Muscle layer of duodenum (tissue), 2 donors: ENCODE measurements around the gene TTLL6.

ENCODE experiments used
- H3K27ac ChIP-seq: one replicate; pipeline ENCODE4 v1.7.0; 2013; ENCODE audit warnings: mild to moderate bottlenecking, low read length
- H3K27me3 ChIP-seq: one replicate; pipeline ENCODE4 v1.7.0; 2013; ENCODE audit warnings: low read depth, mild to moderate bottlenecking, control low read depth, low read length
- H3K36me3 ChIP-seq, 2 donors: one replicate each; pipeline ENCODE4 v1.7.0; 2013; ENCODE audit warnings: low read length in 2 of 2, control low read depth in 1 of 2, mild to moderate bottlenecking in 1 of 2; ENCODE audit not compliant: insufficient read depth in 2 of 2, control insufficient read depth in 1 of 2
- H3K4me1 ChIP-seq, 2 donors: one replicate each; pipeline ENCODE4 v1.7.0; 2013; ENCODE audit warnings: low read length in 2 of 2, mild to moderate bottlenecking in 2 of 2, control low read depth in 1 of 2, moderate library complexity in 1 of 2; ENCODE audit not compliant: insufficient read depth in 2 of 2, control insufficient read depth in 1 of 2
- H3K4me3 ChIP-seq, 2 donors: one replicate each; pipeline ENCODE4 v1.7.0; 2013; ENCODE audit warnings: low read length in 2 of 2, low read depth in 1 of 2, mild to moderate bottlenecking in 1 of 2
- H3K9me3 ChIP-seq, 2 donors: one replicate each; pipeline ENCODE4 v1.7.0; 2013; ENCODE audit warnings: low read length in 2 of 2, control low read depth in 1 of 2, mild to moderate bottlenecking in 1 of 2; ENCODE audit not compliant: control insufficient read depth in 1 of 2
- donor health status: healthy.

TTLL6 gene

DNA sequence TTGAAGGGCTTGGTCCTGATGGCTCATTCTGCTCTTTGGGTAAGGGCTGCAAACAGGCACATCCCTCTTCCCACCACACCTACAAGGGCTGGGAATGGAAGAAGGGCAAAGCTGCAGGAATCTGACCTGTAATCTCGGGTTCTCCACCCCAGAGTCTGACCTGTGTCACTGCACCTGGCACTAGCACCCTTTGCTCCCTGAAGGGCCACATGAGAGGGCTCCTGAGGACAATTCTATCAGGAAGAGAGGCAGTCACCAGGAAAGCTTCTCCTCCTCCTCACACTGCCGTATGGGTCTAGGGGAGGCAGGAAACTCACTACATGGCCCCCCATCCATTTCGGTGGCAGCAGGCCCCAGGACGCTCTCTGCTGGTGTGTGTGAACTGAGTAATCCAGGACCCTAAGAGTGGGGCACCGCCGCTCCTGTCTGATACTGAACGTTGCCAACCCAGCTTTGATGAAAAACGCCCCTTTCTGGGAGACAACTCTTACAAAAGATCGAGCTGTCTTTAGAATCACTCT, 26.4 kb downstream of the TTLL6 start:
- Histone ChIP-seq H3K36me3 (no peaks in the 10 kb centered on the region), H3K27ac (no peak overlapping the region), H3K4me1 (no peaks in the 10 kb centered on the region), H3K27me3 (no peaks in the 10 kb centered on the region), H3K4me3 (no peak overlapping the region), H3K9me3 (no peaks in the 10 kb centered on the region)

DNA sequence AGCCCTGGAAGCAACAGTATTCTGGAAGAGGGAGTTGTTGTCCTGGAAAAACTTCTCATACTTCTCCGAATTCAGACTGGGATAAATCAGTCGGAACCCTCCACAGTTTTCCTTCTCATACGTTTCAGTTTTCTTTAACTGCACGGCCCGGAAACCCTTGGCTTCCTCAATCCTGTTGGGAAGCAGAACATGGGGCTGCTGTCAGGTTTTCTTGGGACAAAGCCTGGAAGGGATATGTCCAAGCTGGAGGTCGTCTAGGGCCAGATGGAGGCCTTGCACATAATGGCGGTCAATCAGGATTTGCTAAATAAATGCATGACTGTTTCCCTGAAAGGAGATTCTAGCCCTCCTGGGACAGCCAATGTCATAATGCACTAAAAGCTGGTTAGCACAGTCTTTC, 29.2 kb downstream of the TTLL6 start:
- Histone ChIP-seq H3K9me3 (no peaks in the 10 kb centered on the region), H3K36me3 (no peaks in the 10 kb centered on the region), H3K4me3 (no peak overlapping the region), H3K27me3 (no peaks in the 10 kb centered on the region), H3K4me1 (no peaks in the 10 kb centered on the region), H3K27ac (no peak overlapping the region)

DNA sequence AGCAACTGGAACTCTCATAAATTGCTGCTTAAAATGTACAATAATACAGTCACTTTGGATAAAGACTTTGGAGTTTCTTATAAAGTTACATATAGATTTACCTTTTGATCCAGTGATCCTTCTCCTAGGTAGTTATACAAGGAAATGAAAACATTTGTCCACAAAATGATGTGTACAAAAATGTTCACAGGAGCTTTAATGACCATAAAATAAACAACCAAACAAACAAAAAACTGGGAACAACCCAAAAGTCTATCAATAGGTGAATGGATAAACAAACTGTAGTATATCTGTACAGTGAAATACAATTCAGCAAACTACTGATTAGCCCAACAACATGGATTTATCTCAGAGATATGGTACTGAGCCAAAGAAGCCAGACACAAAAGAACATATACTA, 37.6 kb downstream of the TTLL6 start:
- Histone ChIP-seq H3K36me3 (no peaks in the 10 kb centered on the region), H3K9me3 (no peaks in the 10 kb centered on the region), H3K4me1 (no peaks in the 10 kb centered on the region), H3K4me3 (no peak overlapping the region), H3K27me3 (no peaks in the 10 kb centered on the region), H3K27ac (no peak overlapping the region)

DNA sequence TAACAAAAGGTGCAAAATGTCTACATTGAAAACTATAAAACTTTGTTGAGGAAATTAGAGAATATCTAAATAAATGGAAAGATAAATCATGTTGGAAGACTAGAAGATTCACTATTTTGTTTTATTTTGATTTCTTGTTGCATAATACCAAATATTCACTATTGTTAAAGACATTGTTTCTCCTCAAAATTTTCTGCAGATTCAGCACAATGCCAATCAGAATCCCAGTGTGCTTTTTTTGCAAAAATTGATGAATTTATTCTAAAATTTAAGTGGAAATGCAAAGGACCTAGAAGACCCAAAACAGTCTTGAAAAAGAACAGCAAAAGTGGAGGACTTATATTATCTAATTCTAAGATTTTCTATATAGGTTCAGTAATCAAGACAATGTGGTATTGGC, 40.4 kb downstream of the TTLL6 start:
- no peaks in the 10 kb centered on the region for H3K36me3 ChIP-seq
- H3K9me3 ChIP-seq = no peaks in the 10 kb centered on the region
- H3K4me1 ChIP-seq = no peaks in the 10 kb centered on the region
- H3K27me3 ChIP-seq = no peaks in the 10 kb centered on the region
- H3K4me3 ChIP-seq = no peak overlapping the region
- no peak overlapping the region for H3K27ac ChIP-seq

DNA sequence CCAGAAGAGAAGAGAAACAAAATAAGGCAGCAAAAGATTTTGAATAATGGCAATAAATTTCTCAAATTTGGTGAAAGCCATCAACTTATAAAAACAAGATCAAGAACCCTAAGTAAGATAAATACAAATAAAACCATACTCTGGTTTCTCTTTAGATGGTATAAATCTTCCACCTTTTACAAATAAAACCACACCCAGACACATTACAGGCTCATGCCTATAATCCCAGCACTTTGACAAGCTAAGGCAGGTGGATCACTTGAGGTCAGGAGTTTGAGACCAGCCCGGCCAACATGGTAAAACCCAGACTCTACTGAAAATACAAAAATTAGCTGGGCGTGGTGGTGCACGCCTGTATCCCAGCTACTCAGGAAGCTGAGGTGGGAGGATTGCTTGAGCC, 43.8 kb downstream of the TTLL6 start:
- Histone ChIP-seq H3K4me3 (no peak overlapping the region), H3K4me1 (no peaks in the 10 kb centered on the region), H3K27ac (no peak overlapping the region), H3K27me3 (no peaks in the 10 kb centered on the region), H3K36me3 (no peaks in the 10 kb centered on the region), H3K9me3 (no peaks in the 10 kb centered on the region)

DNA sequence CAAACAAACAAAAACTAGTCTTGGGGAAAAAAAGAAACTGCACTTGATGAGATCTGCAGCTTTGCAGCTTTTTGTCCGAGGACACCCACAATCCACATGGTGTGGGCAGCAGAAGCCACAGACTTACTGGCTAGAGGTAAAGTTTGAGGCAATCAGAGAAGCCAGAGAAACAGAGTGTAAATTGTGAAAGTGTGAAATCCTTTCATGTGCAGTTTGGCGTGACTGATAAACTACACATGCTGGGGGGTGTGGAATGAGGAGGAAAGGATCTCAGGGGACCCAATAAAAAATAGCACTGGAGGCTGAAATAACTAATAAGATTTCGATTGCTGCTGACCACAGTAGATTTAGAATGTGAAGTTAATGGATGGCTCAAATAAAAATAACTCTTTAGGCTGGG, 46.1 kb downstream of the TTLL6 start:
- Histone ChIP-seq H3K9me3 (no peaks in the 10 kb centered on the region), H3K36me3 (no peaks in the 10 kb centered on the region), H3K4me1 (no peaks in the 10 kb centered on the region), H3K27me3 (no peaks in the 10 kb centered on the region), H3K27ac (no peak overlapping the region), H3K4me3 (no peak overlapping the region)

DNA sequence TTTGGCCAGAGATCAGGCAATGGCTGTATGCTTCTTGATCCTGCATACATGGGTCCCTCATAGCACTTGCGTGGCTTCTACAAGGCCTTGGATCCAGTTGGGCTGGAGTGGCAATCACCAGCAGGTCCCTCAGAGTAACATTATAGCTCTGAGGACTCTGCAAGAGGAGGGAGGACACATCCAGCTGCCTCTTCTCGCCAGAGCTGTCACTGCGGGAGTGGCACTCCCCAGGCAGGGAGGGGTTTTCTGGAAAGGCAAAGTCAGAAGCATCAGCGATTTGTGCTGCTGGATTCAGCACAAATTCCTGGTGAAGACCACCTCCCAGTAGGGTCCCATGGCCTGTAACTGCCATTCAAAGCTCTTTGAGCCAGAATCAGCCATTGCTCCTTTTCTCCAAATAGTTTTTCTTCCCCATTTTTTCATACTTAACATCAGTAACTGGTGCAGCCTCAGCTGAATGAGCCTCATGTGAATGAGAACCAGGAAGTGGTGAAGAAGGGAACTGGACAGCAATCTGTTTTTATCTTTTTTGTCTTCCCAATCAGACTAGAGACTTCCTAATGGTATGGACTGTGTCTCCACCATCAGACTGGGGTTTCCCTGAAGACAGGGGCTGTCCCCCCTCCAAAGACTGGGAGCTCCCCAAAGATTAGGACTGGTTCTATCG, 47.9 kb downstream of the TTLL6 start:
- Histone ChIP-seq H3K36me3 (no peaks in the 10 kb centered on the region), H3K27ac (no peak overlapping the region), H3K4me3 (no peak overlapping the region), H3K9me3 (no peaks in the 10 kb centered on the region), H3K4me1 (no peaks in the 10 kb centered on the region), H3K27me3 (no peaks in the 10 kb centered on the region)

DNA sequence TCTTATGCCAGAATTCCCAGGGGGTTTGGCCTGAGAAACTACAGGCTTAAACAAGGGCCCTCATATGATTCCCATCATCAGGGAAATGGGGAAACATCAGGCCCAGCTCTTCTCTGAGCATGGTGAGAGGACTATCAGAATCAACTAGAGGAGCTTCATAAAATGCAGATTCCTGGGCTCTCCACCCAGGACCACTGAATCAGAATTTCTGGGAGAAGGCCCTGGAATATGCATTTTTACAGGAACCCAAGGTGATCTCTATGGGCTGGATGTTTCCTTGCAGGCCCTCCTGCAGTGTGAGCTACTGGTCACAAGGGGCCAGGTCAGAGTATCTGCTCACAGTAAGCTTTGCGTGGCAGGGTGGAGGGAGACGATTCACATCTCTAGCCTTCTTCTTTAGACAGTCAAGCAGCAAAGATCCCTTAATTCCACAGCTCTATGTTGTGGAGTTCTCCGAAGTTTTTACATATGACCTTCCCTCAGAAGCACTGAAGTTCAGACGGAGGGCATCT, 49.7 kb downstream of the TTLL6 start:
- Histone ChIP-seq H3K4me1 (no peaks in the 10 kb centered on the region), H3K4me3 (no peak overlapping the region), H3K36me3 (no peaks in the 10 kb centered on the region), H3K27me3 (no peaks in the 10 kb centered on the region), H3K27ac (no peak overlapping the region), H3K9me3 (no peaks in the 10 kb centered on the region)

DNA sequence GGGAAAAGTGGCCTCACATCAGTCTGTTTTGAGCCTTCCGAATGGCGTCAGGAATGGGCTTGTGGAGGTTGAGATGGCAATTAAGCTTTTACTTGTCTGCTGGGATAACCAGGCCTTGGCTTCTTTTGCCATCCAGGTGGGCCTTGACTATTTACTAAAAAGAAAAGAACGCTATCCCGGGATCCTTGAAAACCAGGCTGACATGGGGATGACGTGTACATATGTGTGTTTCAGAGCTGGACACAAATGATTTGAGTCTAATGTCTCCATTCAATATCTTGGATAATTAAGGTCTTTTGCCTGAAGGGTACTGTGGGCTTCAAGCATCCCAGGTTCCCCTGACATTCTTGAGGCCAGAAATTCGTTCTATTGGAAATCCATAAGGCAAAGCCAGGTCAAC, 55.9 kb downstream of the TTLL6 start:
- Histone ChIP-seq H3K27ac (no peak overlapping the region), H3K27me3 (peaks cover 2% of the 10 kb centered on the region), H3K4me1 (no peaks in the 10 kb centered on the region), H3K9me3 (no peaks in the 10 kb centered on the region), H3K4me3 (no peak overlapping the region), H3K36me3 (no peaks in the 10 kb centered on the region)

DNA sequence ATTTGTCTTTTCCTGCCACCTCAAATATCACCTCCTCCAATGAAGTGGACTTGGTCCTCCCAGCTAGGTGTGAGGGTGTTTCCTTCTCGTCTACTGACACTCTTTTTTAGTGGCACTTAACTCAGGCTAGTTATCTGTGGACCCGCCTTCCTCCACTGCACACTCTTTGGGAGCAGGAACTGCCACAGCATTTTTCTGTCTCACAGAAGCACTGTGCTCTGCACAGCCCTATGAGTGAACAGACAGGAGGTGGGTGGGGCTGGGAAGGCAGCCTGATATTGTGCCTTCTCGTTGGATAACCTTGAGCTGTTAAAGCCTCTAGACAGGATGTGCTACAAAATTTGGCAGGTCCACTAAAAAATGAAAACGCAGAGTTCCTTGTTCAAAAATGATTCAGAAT, 56.6 kb downstream of the TTLL6 start:
- peaks cover 9% of the 10 kb centered on the region for H3K27me3 ChIP-seq
- H3K36me3 ChIP-seq = no peaks in the 10 kb centered on the region
- H3K27ac ChIP-seq = no peak overlapping the region
- H3K4me1 ChIP-seq = peaks cover 0 to 2% of the 10 kb centered on the region in 2 donors
- H3K4me3 ChIP-seq = no peak overlapping the region
- H3K9me3 ChIP-seq = no peaks in the 10 kb centered on the region

DNA sequence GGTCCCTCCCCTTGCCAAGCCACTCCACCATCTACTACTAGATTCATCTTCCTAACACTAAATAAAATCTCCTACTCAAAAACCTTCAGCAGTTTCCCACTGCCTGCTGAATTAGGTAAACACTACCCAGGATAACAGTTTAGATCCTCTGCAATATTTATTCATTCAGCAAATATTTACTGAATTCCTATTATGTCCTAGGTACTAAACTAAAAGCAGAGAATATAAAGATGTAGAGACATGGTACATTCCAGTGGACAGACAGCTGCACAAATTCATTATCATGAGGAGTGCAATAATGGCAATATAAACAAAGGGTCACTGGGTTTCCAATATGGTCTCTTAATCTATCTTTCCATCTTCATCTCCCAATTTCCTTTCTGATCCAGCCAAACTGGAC, 57.7 kb downstream of the TTLL6 start:
- no peak overlapping the region for H3K27ac ChIP-seq
- no peak overlapping the region for H3K4me3 ChIP-seq
- no peaks in the 10 kb centered on the region for H3K36me3 ChIP-seq
- peaks cover 20% of the 10 kb centered on the region for H3K27me3 ChIP-seq
- H3K4me1 ChIP-seq = peaks cover 4 to 10% of the 10 kb centered on the region in 2 donors
- H3K9me3 ChIP-seq = no peaks in the 10 kb centered on the region

DNA sequence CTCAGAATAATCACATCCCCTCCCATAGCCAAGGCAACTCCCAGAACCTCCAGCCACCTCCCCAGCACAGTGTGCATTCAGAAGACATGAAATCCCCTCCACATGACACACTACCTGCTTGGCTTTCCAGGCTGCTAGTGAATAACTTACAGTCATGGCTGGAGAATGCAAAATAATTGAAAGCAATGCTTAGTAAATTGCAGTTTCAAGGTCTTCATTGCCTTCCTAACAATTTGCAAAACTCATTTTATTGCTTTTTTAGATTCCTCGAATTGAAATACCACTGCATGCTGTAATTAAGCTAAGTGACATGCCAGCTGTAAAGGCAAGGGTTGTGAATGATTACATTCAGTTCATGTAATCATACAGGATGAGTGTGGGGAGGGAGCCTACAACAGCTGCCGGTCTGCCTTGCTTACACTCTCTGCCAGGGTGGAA, 59.5 kb downstream of the TTLL6 start:
- Histone ChIP-seq H3K27me3 (peaks cover 38% of the 10 kb centered on the region), H3K27ac (no peak overlapping the region), H3K4me3 (no peak overlapping the region), H3K9me3 (no peaks in the 10 kb centered on the region), H3K36me3 (no peaks in the 10 kb centered on the region), H3K4me1 (peaks cover 4 to 15% of the 10 kb centered on the region in 2 donors)
